ENCODE data around the gene RAB11FIP3. TPM values are rescaled to one million over a fixed set of nuclear protein-coding genes. Genes with fewer than 3 reads are reported as not detected.
A peak's percentile ranks its signal among the peaks of the same experiment; 100 is the strongest.

Gene RAB11FIP3
- total and polyA plus RNA-seq, 10 of the 15 experiments (the other 5 are each of a cell fraction or from before 2014, with no cell fraction given) = 1.2 to 27.3 (median 7.7) TPM

GRCh38 chr16:397135-397661 is 28.3 kb upstream of the RAB11FIP3 start, which contains the start of gene NME4 (continued):
- TF ChIP-seq ZBTB11 (CRISPR knock-in tag; IDR thresholded peaks at IDR 0.05) (no peak), PML (IDR thresholded peaks at IDR 0.05; ENCODE audit: low read length) (no peak), CEBPB (IDR thresholded peaks at IDR 0.05; ENCODE audit: borderline replicate concordance in 1 of 2, low read depth in 2 of 2, low read length in 2 of 2) (no peak), HDAC2 (IDR thresholded peaks at IDR 0.05) (no peak), STAT1 (conservative IDR thresholded peaks at IDR 0.05) (no peak), MAX (IDR thresholded peaks at IDR 0.05; ENCODE audit: low read depth, low read length) (no peak; the same call in 1 of the 2 replicates), NKRF (conservative IDR thresholded peaks at IDR 0.05) (0 out of 2 replicates have a peak, but pooled peaks have one; percentile 30), ASH2L (IDR thresholded peaks at IDR 0.05; ENCODE audit: borderline replicate concordance, low read depth) (no peak), ZNF592 (IDR thresholded peaks at IDR 0.05) (no peak), CBX5 (IDR thresholded peaks at IDR 0.05; ENCODE audit: low read depth) (no peak), DPF2 (IDR thresholded peaks at IDR 0.05) (peak; percentile 78), CBX3 (IDR thresholded peaks at IDR 0.05; ENCODE audit: borderline replicate concordance, low read depth) (no peak), SUPT20H (IDR thresholded peaks at IDR 0.05; ENCODE audit: borderline replicate concordance, control insufficient read depth, low read depth, low read length) (no peak), RFX5 (IDR thresholded peaks at IDR 0.05; ENCODE audit: low read depth, low read length) (no peak), ZNF207 (IDR thresholded peaks at IDR 0.05; ENCODE audit: borderline replicate concordance) (no peak), MEF2A (IDR thresholded peaks at IDR 0.05; ENCODE audit: insufficient read depth, low read depth, low read length) (no peak)
